HepG2 (cell line): ENCODE measurements around the gene HERPUD2. TPM values are rescaled to one million over a fixed set of nuclear protein-coding genes. Genes with fewer than 3 reads are reported as not detected.

ENCODE experiments used
- DMAP1 ChIP-seq: IDR thresholded peaks from 2 replicates; pipeline ENCODE4 v1.6.1; 2016
- DNMT3B ChIP-seq: conservative IDR thresholded peaks from 2 replicates; pipeline ENCODE4 v1.6.1; 2016; ENCODE audit warnings: missing biosample characterization, control low read depth
- MTERF4 ChIP-seq: sonication (generic); formaldehyde crosslinking; IDR thresholded peaks from 2 replicates; pipeline ENCODE4 v1.8.0; 2023; ENCODE audit warnings: mild to moderate bottlenecking, missing genetic modification reagents
- PATZ1 ChIP-seq: sonication (generic); formaldehyde crosslinking; IDR thresholded peaks from 2 replicates; pipeline ENCODE4 v1.4.0; 2020; ENCODE audit warnings: missing genetic modification reagents
- PAXIP1 ChIP-seq: sonication (generic); formaldehyde crosslinking; conservative IDR thresholded peaks from 2 replicates; pipeline ENCODE4 v1.4.0; 2020; ENCODE audit warnings: mild to moderate bottlenecking, missing genetic modification reagents, moderate library complexity
- PRDM10 ChIP-seq: sonication (generic); formaldehyde crosslinking; IDR thresholded peaks from 2 replicates; pipeline ENCODE4 v1.4.0; 2020; ENCODE audit warnings: low read depth, missing genetic modification reagents
- PRDM4 ChIP-seq: sonication (generic); formaldehyde crosslinking; IDR thresholded peaks from 2 replicates; pipeline ENCODE4 v1.9.0; 2021; ENCODE audit warnings: missing genetic modification reagents, borderline replicate concordance
- ZNF460 ChIP-seq: sonication (generic); formaldehyde crosslinking; IDR thresholded peaks from 2 replicates; pipeline ENCODE4 v1.5.1; 2020; ENCODE audit warnings: missing genetic modification reagents, mild to moderate bottlenecking, borderline replicate concordance
- ZNF564 ChIP-seq: sonication (generic); formaldehyde crosslinking; IDR thresholded peaks from 2 replicates; pipeline ENCODE4 v1.8.1; 2023; ENCODE audit warnings: mild to moderate bottlenecking, missing genetic modification reagents
- ZNF574 ChIP-seq: sonication (generic); formaldehyde crosslinking; IDR thresholded peaks from 2 replicates; pipeline ENCODE4 v1.4.0; 2020; ENCODE audit warnings: missing genetic modification reagents
- ZNF576 ChIP-seq: sonication (generic); formaldehyde crosslinking; IDR thresholded peaks from 2 replicates; pipeline ENCODE4 v1.4.0; 2020; ENCODE audit warnings: mild to moderate bottlenecking, missing genetic modification reagents
- polyA plus RNA-seq, 8 experiments: library from polyadenylated mRNA; depleted of rRNA in 3 of 8; stranded (reverse) in 7 of 8; unstranded in 1 of 8; fragments of >200 nt; fragmentation: Illumina TruSeq in 4 of 8; extraction: Trizol in 4 of 8; gene quantifications; 2 replicates each; pipeline versions ENCODE4 v1.2.1 to v1.2.3, GENCODE V29; 2011 to 2016; ENCODE audit warnings: low read depth in 4 of 8, missing spikeins in 1 of 8, mixed read lengths in 1 of 8; ENCODE audit not compliant: insufficient read depth in 1 of 8
- total RNA-seq, 5 experiments: library from RNA; depleted of rRNA; stranded (reverse); fragments of >200 nt; fragmentation: Illumina TruSeq; extraction: Trizol; gene quantifications; 2 replicates each; pipeline ENCODE4 v1.2.3, GENCODE V29; 2016; ENCODE audit warnings: low read depth in 1 of 5

The HERPUD2 gene
- total and polyA plus RNA-seq, 2 of the 13 experiments (the other 11 are each of a cell fraction or from before 2014, with no cell fraction given) = 10.7 to 38.6 TPM

GRCh38 chr7:35694784-35695472 lies at the start of gene HERPUD2 (continued):
- peak; percentile 66; the same call in 1 of the 2 replicates for TF ChIP-seq PRDM10
- peak; percentile 92 for TF ChIP-seq DMAP1 (CRISPR knock-in tag)
- no peak; the same call in 1 of the 2 replicates for TF ChIP-seq ZNF564 (CRISPR knock-in tag)
- TF ChIP-seq ZNF460 = peak; percentile 46; the same call in 1 of the 2 replicates
- TF ChIP-seq PAXIP1 = peak; percentile 62; the same call in 1 of the 2 replicates
- no peak for TF ChIP-seq ZNF576 (CRISPR knock-in tag)
- TF ChIP-seq ZNF574 = peak; percentile 79
- no peak; the same call in 1 of the 2 replicates for TF ChIP-seq DNMT3B (CRISPR knock-in tag)
- no peak for TF ChIP-seq PRDM4 (CRISPR knock-in tag)
- TF ChIP-seq MTERF4 = peak; percentile 65; the same call in 1 of the 2 replicates
- TF ChIP-seq PATZ1 (CRISPR knock-in tag) = peak; percentile 84
